ENCODE results near the gene GRIN3B. TPM values are rescaled to one million over a fixed set of nuclear protein-coding genes. Genes with fewer than 3 reads are reported as not detected.

Gene GRIN3B
- total RNA-seq, 4 donors from 2014 or later: not detected

GRCh38 chr19:993831-994393, 6.3 kb upstream of the GRIN3B start:
- no peaks in the 10 kb centered on the region for H3K9me3 ChIP-seq
- ATAC-seq: no peak
- no peak overlapping the region for H3K4me3 ChIP-seq
- WGBS, 2 donors (ENCODE audit: low coverage in 1 of 2): 100% methylated on average over 5 of the region's 43 CpGs; no CpG with 5 or more reads in 1 of the 2 donors
- H3K36me3 ChIP-seq: peaks cover 0 to 65% of the 10 kb centered on the region in 2 donors
- no peak for TF ChIP-seq EP300 (IDR thresholded peaks at IDR 0.05)
- no peak for TF ChIP-seq POLR2AphosphoS5 (IDR thresholded peaks at IDR 0.05)
- TF ChIP-seq CTCF (IDR thresholded peaks at IDR 0.05): no peak
- TF ChIP-seq POLR2A (IDR thresholded peaks at IDR 0.05): no peak
- no peak overlapping the region for H3K27ac ChIP-seq
- peaks cover 54% of the 10 kb centered on the region for H3K27me3 ChIP-seq
- H3K4me1 ChIP-seq: peaks cover 0 to 27% (median 7%) of the 10 kb centered on the region in 3 donors

- H3K27me3 ChIP-seq: peaks cover 60% of the 10 kb centered on the region
- no peaks in the 10 kb centered on the region for H3K9me3 ChIP-seq
- peaks cover 0 to 27% (median 7%) of the 10 kb centered on the region in 3 donors for H3K4me1 ChIP-seq
- no peak for TF ChIP-seq EP300 (IDR thresholded peaks at IDR 0.05)
- no peak for TF ChIP-seq POLR2A (IDR thresholded peaks at IDR 0.05)
- TF ChIP-seq POLR2AphosphoS5 (IDR thresholded peaks at IDR 0.05): no peak
- no peak for TF ChIP-seq CTCF (IDR thresholded peaks at IDR 0.05)
- ATAC-seq: no peak
- no peak overlapping the region for H3K27ac ChIP-seq
- peaks cover 0 to 60% of the 10 kb centered on the region in 2 donors for H3K36me3 ChIP-seq
- no CpG with 5 or more reads among the region's 18 CpGs for whole genome bisulfite sequencing, 2 donors (ENCODE audit: low coverage in 1 of 2)
- no peak overlapping the region for H3K4me3 ChIP-seq
Observed at GRCh38 chr19:994516-994915, 5.7 kb upstream of the GRIN3B start.

- Histone ChIP-seq H3K36me3 (peaks cover 0 to 52% of the 10 kb centered on the region in 2 donors), H3K4me3 (no peak overlapping the region), H3K27me3 (peaks cover 67% of the 10 kb centered on the region), H3K4me1 (peaks cover 0 to 24% (median 10%) of the 10 kb centered on the region in 3 donors), H3K27ac (no peak overlapping the region), H3K9me3 (no peaks in the 10 kb centered on the region)
- WGBS, 2 donors (ENCODE audit: low coverage in 1 of 2): 60% methylated on average over 2 of the region's 26 CpGs; no CpG with 5 or more reads in 1 of the 2 donors
- TF ChIP-seq EP300 (IDR thresholded peaks at IDR 0.05): no peak
- TF ChIP-seq POLR2AphosphoS5 (IDR thresholded peaks at IDR 0.05): no peak
- no peak for TF ChIP-seq POLR2A (IDR thresholded peaks at IDR 0.05)
- TF ChIP-seq CTCF (IDR thresholded peaks at IDR 0.05): no peak
- no peak for ATAC-seq
Observed at GRCh38 chr19:995051-995827, 5.0 kb upstream of the GRIN3B start.

- no peak for TF ChIP-seq POLR2AphosphoS5 (IDR thresholded peaks at IDR 0.05)
- no peak for TF ChIP-seq EP300 (IDR thresholded peaks at IDR 0.05)
- no peak for TF ChIP-seq POLR2A (IDR thresholded peaks at IDR 0.05)
- ATAC-seq: peak; percentile 20
- peaks cover 0 to 26% (median 16%) of the 10 kb centered on the region in 3 donors for H3K4me1 ChIP-seq
- no peaks in the 10 kb centered on the region for H3K9me3 ChIP-seq
- H3K36me3 ChIP-seq: peaks cover 0 to 42% of the 10 kb centered on the region in 2 donors
- no peak overlapping the region for H3K4me3 ChIP-seq
- WGBS, 2 donors (ENCODE audit: low coverage in 1 of 2): 0 to 5% methylated on average over 1 to 9 of the region's 64 CpGs
- no peak overlapping the region for H3K27ac ChIP-seq
- H3K27me3 ChIP-seq: peaks cover 77% of the 10 kb centered on the region
Observed at GRCh38 chr19:996051-996838, 4.0 kb upstream of the GRIN3B start.

- Histone ChIP-seq H3K27me3 (peaks cover 95% of the 10 kb centered on the region), H3K4me3 (no peak overlapping the region), H3K36me3 (peaks cover 0 to 28% of the 10 kb centered on the region in 2 donors), H3K4me1 (peaks cover 0 to 33% (median 16%) of the 10 kb centered on the region in 3 donors), H3K27ac (no peak overlapping the region), H3K9me3 (no peaks in the 10 kb centered on the region)
- no peak for TF ChIP-seq POLR2AphosphoS5 (IDR thresholded peaks at IDR 0.05)
- TF ChIP-seq POLR2A (IDR thresholded peaks at IDR 0.05): no peak
- no peak for TF ChIP-seq CTCF (IDR thresholded peaks at IDR 0.05)
- no peak for TF ChIP-seq EP300 (IDR thresholded peaks at IDR 0.05)
- WGBS, 2 donors (ENCODE audit: low coverage in 1 of 2): 0 to 9% methylated on average over 1 to 6 of the region's 6 CpGs
- no peak for ATAC-seq
Observed at GRCh38 chr19:998064-998463, 2.2 kb upstream of the GRIN3B start.
